Rectal smooth muscle tissue (tissue), 1 donor: ENCODE results near the gene CNTN4.

ENCODE experiments used
- H3K27ac ChIP-seq: one replicate; pipeline ENCODE4 v1.7.0; 2013; ENCODE audit warnings: low read depth, low read length, inconsistent platforms
- H3K27me3 ChIP-seq: one replicate; pipeline ENCODE4 v1.7.0; 2013; ENCODE audit warnings: low read length; ENCODE audit not compliant: control insufficient read depth, insufficient read depth
- H3K36me3 ChIP-seq: one replicate; pipeline ENCODE4 v1.7.0; 2013; ENCODE audit warnings: low read length; ENCODE audit not compliant: control insufficient read depth, insufficient read depth
- H3K4me1 ChIP-seq: one replicate; pipeline ENCODE4 v1.7.0; 2013; ENCODE audit warnings: low read length; ENCODE audit not compliant: control insufficient read depth, insufficient read depth
- H3K4me3 ChIP-seq: one replicate; pipeline ENCODE4 v1.7.0; 2013; ENCODE audit warnings: low read length
- H3K9ac ChIP-seq: one replicate; pipeline ENCODE4 v1.7.0; 2013; ENCODE audit warnings: low read length

The CNTN4 gene

GRCh38 chr3:2655229-2655701, 556.6 kb downstream of the CNTN4 start:
- H3K9ac ChIP-seq = no peak overlapping the region
- no peak overlapping the region for H3K4me3 ChIP-seq
- H3K4me1 ChIP-seq = no peaks in the 10 kb centered on the region
- H3K27ac ChIP-seq = no peak overlapping the region
- no peaks in the 10 kb centered on the region for H3K36me3 ChIP-seq
- H3K27me3 ChIP-seq = no peaks in the 10 kb centered on the region

DNA sequence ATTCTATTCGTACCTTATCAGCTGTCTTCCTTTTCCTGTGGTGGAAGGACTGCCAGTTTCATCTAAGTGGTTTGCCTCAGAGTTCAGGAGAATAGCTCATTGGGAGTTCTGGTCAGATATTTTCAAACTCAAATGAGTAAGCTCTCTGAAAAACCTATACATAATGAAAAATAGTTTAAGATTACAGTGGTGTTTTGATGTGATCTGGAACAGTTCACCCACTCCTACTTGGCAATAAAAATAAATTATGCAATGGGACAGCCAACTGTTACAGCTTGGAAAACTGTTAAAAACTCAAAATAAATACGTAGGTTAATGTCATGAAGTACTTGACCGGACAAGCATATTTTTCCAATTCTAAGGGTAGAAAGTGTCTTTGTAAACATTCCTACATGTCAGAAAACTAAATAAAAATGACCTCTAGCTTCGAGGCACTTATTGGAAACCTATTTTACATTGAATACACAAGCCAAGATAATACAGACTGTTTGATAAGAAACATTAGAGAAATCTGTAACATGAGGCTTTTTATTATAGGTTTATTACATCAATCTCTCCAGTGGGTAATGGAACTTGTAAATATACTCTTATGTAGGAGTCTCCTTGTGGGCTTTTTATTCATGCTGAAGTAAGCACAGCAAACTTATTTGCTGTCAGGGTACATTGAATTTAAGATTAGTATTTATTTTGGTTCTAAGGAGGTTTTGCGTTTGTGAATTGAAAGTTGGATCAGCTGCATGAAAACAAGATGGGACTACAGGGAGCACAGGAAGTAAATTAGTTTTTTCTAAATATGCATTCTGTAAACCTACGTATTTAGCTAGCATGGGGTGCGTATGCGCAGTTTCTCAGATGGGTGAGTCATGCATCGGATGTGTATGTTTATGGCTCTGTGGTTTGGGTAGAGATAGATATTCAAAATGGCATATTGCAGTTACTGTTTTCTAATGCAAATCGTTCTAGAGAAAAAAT, 558.4 kb downstream of the CNTN4 start:
- H3K9ac ChIP-seq = no peak overlapping the region
- no peak overlapping the region for H3K4me3 ChIP-seq
- H3K27me3 ChIP-seq = no peaks in the 10 kb centered on the region
- no peaks in the 10 kb centered on the region for H3K36me3 ChIP-seq
- no peaks in the 10 kb centered on the region for H3K4me1 ChIP-seq
- no peak overlapping the region for H3K27ac ChIP-seq

- Histone ChIP-seq H3K36me3 (no peaks in the 10 kb centered on the region), H3K27me3 (no peaks in the 10 kb centered on the region), H3K9ac (no peak overlapping the region), H3K4me1 (no peaks in the 10 kb centered on the region), H3K4me3 (no peak overlapping the region), H3K27ac (no peak overlapping the region)
Measured at GRCh38 chr3:2657971-2658370, 559.3 kb downstream of the CNTN4 start.

DNA sequence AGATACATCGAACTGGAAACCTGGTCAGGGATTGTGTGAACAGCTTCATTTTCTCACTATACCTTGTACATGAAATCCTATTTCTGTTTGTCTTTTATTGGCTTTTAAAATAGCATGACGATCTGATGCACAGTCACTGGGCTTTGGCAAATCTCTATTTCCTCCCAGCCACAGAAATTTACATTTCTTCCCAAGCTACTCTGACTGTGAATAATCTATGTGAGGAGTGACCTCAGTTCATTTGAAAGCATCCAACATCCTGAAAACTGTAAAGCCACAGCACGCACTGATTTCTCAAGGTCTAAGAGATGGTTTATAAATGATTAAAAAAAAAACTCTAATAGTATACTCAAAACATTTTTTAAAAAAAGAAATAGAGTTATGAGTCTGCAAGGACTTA, 561.2 kb downstream of the CNTN4 start:
- no peaks in the 10 kb centered on the region for H3K27me3 ChIP-seq
- H3K9ac ChIP-seq = no peak overlapping the region
- no peak overlapping the region for H3K27ac ChIP-seq
- H3K4me3 ChIP-seq = no peak overlapping the region
- H3K36me3 ChIP-seq = no peaks in the 10 kb centered on the region
- no peaks in the 10 kb centered on the region for H3K4me1 ChIP-seq

DNA sequence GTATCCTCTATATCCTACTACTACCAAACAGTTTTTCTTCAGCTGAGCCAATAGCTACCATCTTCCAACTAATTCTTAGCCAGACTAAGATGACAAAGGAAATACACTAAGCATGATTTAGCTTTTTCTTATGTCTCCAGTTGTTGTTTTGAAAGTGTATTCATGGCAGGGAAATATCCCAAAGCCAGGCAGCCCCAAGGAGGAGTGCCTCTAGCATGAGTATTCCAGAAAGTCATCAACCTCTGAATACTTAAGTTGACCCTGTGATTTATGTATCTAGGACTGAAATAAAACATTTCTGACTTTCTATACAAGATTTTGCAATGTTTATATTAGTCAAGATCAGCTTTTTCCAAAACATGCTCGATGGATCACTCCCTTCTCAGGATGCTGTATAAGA, 562.4 kb downstream of the CNTN4 start:
- no peaks in the 10 kb centered on the region for H3K4me1 ChIP-seq
- no peak overlapping the region for H3K9ac ChIP-seq
- H3K27ac ChIP-seq = no peak overlapping the region

GRCh38 chr3:2677501-2677900, 578.8 kb downstream of the CNTN4 start:
- Histone ChIP-seq H3K36me3 (no peaks in the 10 kb centered on the region), H3K27ac (no peak overlapping the region), H3K9ac (no peak overlapping the region), H3K27me3 (no peaks in the 10 kb centered on the region), H3K4me1 (no peaks in the 10 kb centered on the region), H3K4me3 (no peak overlapping the region)

More for the DNA sequence above, 562.4 kb downstream of the CNTN4 start:
- H3K27me3 ChIP-seq = no peaks in the 10 kb centered on the region
- H3K36me3 ChIP-seq = no peaks in the 10 kb centered on the region
- no peak overlapping the region for H3K4me3 ChIP-seq

DNA sequence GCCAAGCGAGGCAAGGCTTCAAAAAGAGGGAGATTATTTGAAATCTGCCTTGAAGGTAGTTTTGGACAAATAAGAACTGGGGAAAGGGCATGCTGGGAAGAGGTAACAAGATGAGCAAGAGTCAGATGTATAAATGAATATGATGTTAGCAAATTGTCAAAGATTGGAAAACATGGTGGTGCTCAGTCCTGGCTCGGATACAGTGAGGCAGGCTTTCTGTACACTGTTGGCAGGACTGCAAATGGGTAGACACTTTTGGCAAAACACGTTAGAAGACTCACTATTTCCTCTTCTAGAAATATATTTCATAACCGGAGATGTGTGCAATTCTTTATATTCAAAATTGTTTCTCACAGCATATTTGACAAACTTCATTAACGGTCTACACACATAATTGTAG, 581.6 kb downstream of the CNTN4 start:
- H3K27me3 ChIP-seq = no peaks in the 10 kb centered on the region
- no peaks in the 10 kb centered on the region for H3K4me1 ChIP-seq
- H3K4me3 ChIP-seq = no peak overlapping the region
- H3K36me3 ChIP-seq = no peaks in the 10 kb centered on the region
- no peak overlapping the region for H3K9ac ChIP-seq
- no peak overlapping the region for H3K27ac ChIP-seq

GRCh38 chr3:2684046-2684445, 585.4 kb downstream of the CNTN4 start:
- H3K36me3 ChIP-seq = no peaks in the 10 kb centered on the region
- no peaks in the 10 kb centered on the region for H3K4me1 ChIP-seq
- no peak overlapping the region for H3K4me3 ChIP-seq
- H3K27ac ChIP-seq = no peak overlapping the region
- H3K27me3 ChIP-seq = no peaks in the 10 kb centered on the region
- H3K9ac ChIP-seq = no peak overlapping the region

DNA sequence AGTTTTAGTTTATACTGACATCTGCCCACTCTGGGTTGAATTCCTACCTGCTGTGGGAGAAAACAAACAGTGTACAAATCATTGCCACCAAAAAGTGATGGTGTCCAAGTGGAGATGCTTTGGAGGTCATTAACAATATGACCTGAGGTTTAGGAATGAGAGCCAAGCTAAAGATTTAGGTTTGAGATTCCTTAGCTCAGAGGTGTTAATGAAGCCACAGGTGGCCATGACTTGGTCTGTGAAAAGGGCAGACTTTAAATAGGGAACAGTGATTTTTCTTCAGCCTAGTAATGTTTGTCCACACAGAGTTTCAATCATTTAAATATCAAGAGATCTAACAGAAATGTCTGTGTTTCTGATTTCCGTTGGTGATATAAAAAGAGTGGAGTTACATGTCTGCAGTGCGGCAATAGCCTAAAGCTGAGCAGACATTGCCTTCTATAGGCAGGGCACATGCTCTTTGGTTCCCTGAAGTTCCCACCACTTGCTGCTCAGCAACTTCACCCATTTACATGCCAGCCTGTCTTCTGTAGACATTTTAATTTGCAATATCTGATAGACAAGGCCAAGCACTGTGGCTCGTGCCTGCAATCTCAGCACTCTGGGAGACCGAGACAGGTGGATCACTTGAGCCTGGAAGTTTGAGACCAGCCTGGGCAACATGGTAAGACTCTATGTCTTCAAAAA, 588.3 kb downstream of the CNTN4 start:
- H3K4me3 ChIP-seq = no peak overlapping the region
- H3K27me3 ChIP-seq = no peaks in the 10 kb centered on the region
- no peaks in the 10 kb centered on the region for H3K4me1 ChIP-seq
- no peak overlapping the region for H3K27ac ChIP-seq
- H3K36me3 ChIP-seq = no peaks in the 10 kb centered on the region
- no peak overlapping the region for H3K9ac ChIP-seq

- Histone ChIP-seq H3K27ac (no peak overlapping the region), H3K9ac (no peak overlapping the region), H3K4me1 (no peaks in the 10 kb centered on the region), H3K27me3 (no peaks in the 10 kb centered on the region), H3K4me3 (no peak overlapping the region), H3K36me3 (no peaks in the 10 kb centered on the region)
Measured at GRCh38 chr3:2697589-2697988, 598.9 kb downstream of the CNTN4 start.

- Histone ChIP-seq H3K9ac (no peak overlapping the region), H3K27ac (no peak overlapping the region), H3K4me3 (no peak overlapping the region), H3K4me1 (no peaks in the 10 kb centered on the region), H3K27me3 (no peaks in the 10 kb centered on the region), H3K36me3 (no peaks in the 10 kb centered on the region)
Measured at GRCh38 chr3:2701471-2701870, 602.8 kb downstream of the CNTN4 start.

DNA sequence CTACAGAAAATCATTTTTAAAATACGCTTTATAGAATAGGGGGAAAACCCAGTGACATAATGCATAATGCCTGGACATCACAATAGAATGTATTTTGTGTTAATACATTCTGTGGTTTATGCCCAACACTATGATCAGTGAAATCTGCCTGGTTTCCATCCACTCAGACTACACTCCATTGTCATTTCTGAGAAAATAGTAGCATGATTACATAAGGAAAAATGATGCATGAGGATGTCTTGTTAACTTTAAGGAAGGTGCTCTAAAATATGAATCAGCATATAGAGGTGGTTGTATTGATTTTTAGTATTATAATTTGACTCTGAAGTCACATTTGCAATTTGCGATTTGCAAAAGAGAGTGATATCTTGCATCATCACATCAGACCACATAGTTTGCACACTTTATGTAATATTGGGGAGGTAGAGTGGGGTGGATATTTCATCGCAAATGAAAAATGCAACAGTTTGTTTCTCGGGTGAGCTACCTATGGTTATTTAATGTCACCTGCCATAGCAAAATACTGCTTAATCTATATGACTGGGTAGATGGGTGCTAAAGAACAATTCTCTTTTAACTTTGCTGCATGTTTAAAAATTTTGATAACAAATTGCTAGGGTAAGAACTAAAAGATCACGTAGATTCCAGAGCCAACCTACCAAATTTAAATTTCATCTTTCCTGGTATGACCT, 607.6 kb downstream of the CNTN4 start:
- Histone ChIP-seq H3K9ac (no peak overlapping the region), H3K27me3 (no peaks in the 10 kb centered on the region), H3K36me3 (no peaks in the 10 kb centered on the region), H3K27ac (no peak overlapping the region), H3K4me1 (no peaks in the 10 kb centered on the region), H3K4me3 (no peak overlapping the region)
